Parathyroid adenoma (tissue), 2 donors: Measurements from ENCODE around the gene CFAP46.

Experiments
- H2AFZ ChIP-seq: fragments of 300-600 bp; sonication (generic); one replicate; pipeline ENCODE4 v1.7.0; 2017; ENCODE audit warnings: antibody characterized with exemption, mild to moderate bottlenecking
- H3K27ac ChIP-seq: fragments of 300-600 bp; sonication (generic); one replicate; pipeline ENCODE4 v1.7.0; 2017
- H3K27me3 ChIP-seq: fragments of 300-600 bp; sonication (generic); one replicate; pipeline ENCODE4 v1.7.0; 2017; ENCODE audit warnings: low read length; ENCODE audit not compliant: control insufficient read depth, insufficient read depth
- H3K36me3 ChIP-seq: fragments of 300-600 bp; sonication (generic); one replicate; pipeline ENCODE4 v1.7.0; 2017; ENCODE audit warnings: low read length; ENCODE audit not compliant: control insufficient read depth, insufficient read depth
- H3K4me1 ChIP-seq: fragments of 300-600 bp; sonication (generic); one replicate; pipeline ENCODE4 v1.7.0; 2017; ENCODE audit warnings: control low read depth
- H3K4me2 ChIP-seq: fragments of 300-600 bp; sonication (generic); one replicate; pipeline ENCODE4 v1.7.0; 2017; ENCODE audit warnings: low read length
- H3K4me3 ChIP-seq: fragments of 300-600 bp; sonication (generic); one replicate; pipeline ENCODE4 v1.7.0; 2017; ENCODE audit warnings: low read depth, low read length
- H3K79me2 ChIP-seq: fragments of 300-600 bp; sonication (generic); one replicate; pipeline ENCODE4 v1.7.0; 2017; ENCODE audit warnings: control low read depth
- H3K9ac ChIP-seq: fragments of 300-600 bp; sonication (generic); one replicate; pipeline ENCODE4 v1.7.0; 2017; ENCODE audit warnings: mild to moderate bottlenecking
- H3K9me3 ChIP-seq: fragments of 300-600 bp; sonication (generic); one replicate; pipeline ENCODE4 v1.7.0; 2017; ENCODE audit warnings: low read length; ENCODE audit not compliant: control insufficient read depth
- CTCF ChIP-seq: fragments of 300-600 bp; sonication (generic); IDR thresholded peaks from one replicate; pipeline ENCODE4 v1.7.0; 2017; ENCODE audit warnings: antibody characterized with exemption, mild to moderate bottlenecking
- donor health status: primary hyperparathyroidism.

CFAP46 gene

GRCh38 chr10:132962623-132963429 lies 20.5 kb upstream of the CFAP46 start:
- Histone ChIP-seq H3K27ac (peak overlapping the region; percentile 12), H2AFZ (peak overlapping the region; percentile 65), H3K9ac (no peak overlapping the region), H3K9me3 (no peaks in the 10 kb centered on the region), H3K4me3 (peak overlapping the region; percentile 67), H3K79me2 (no peaks in the 10 kb centered on the region), H3K36me3 (no peaks in the 10 kb centered on the region), H3K27me3 (no peaks in the 10 kb centered on the region), H3K4me2 (peak overlapping the region; percentile 86), H3K4me1 (peaks cover 10% of the 10 kb centered on the region)
- no peak for TF ChIP-seq CTCF

- peak overlapping the region; percentile 12 for H3K27ac ChIP-seq
- peak overlapping the region; percentile 65 for H2AFZ ChIP-seq
- H3K9me3 ChIP-seq: no peaks in the 10 kb centered on the region
- H3K4me1 ChIP-seq: peaks cover 16% of the 10 kb centered on the region
- H3K4me3 ChIP-seq: peak overlapping the region; percentile 67
- no peaks in the 10 kb centered on the region for H3K79me2 ChIP-seq
- no peak for TF ChIP-seq CTCF
- peak overlapping the region; percentile 86 for H3K4me2 ChIP-seq
- no peaks in the 10 kb centered on the region for H3K36me3 ChIP-seq
- no peaks in the 10 kb centered on the region for H3K27me3 ChIP-seq
- no peak overlapping the region for H3K9ac ChIP-seq
Measured at GRCh38 chr10:132961787-132962622, 19.6 kb upstream of the CFAP46 start.

GRCh38 chr10:132961420-132961786 lies 19.0 kb upstream of the CFAP46 start:
- no peak overlapping the region for H3K4me3 ChIP-seq

GRCh38 chr10:132960631-132961419 lies 18.5 kb upstream of the CFAP46 start:
- Histone ChIP-seq H3K79me2 (no peaks in the 10 kb centered on the region), H3K27ac (no peak overlapping the region), H3K27me3 (no peaks in the 10 kb centered on the region), H3K4me1 (peaks cover 19% of the 10 kb centered on the region), H3K9ac (no peak overlapping the region), H3K9me3 (no peaks in the 10 kb centered on the region), H3K4me2 (no peak overlapping the region), H3K36me3 (no peaks in the 10 kb centered on the region), H2AFZ (no peak overlapping the region), H3K4me3 (no peak overlapping the region)
- TF ChIP-seq CTCF: no peak

More at GRCh38 chr10:132961420-132961786, 19.0 kb upstream of the CFAP46 start:
- H2AFZ ChIP-seq: no peak overlapping the region
- H3K9me3 ChIP-seq: no peaks in the 10 kb centered on the region
- H3K36me3 ChIP-seq: no peaks in the 10 kb centered on the region
- no peaks in the 10 kb centered on the region for H3K27me3 ChIP-seq
- H3K9ac ChIP-seq: no peak overlapping the region
- TF ChIP-seq CTCF: no peak
- H3K27ac ChIP-seq: no peak overlapping the region
- H3K4me1 ChIP-seq: peaks cover 19% of the 10 kb centered on the region
- H3K79me2 ChIP-seq: no peaks in the 10 kb centered on the region
- H3K4me2 ChIP-seq: no peak overlapping the region
